Loucy (cell line): Measurements from ENCODE around the gene SPRED2.

Experiments used
- CTCF ChIP-seq: fragments of 200-600 bp; sonication (generic); conservative IDR thresholded peaks from 2 replicates; pipeline ENCODE4 v1.5.1; 2014; ENCODE audit warnings: mild to moderate bottlenecking, antibody characterized with exemption, low read length
- EZH2phosphoT487 ChIP-seq: fragments of 200-600 bp; IDR thresholded peaks from 2 replicates; pipeline ENCODE4 v1.6.1; 2018; ENCODE audit warnings: antibody characterized with exemption, mild to moderate bottlenecking, moderate library complexity, borderline replicate concordance

GRCh38 chr2:65294701-65295100 lies 137.7 kb downstream of the SPRED2 start:
- no peak for TF ChIP-seq CTCF
- TF ChIP-seq EZH2phosphoT487 = no peak
